NCI-H2107 treated with DMSO at 0.1 percent for 48 hours (cell line): Measurements from ENCODE around the gene LAIR2.
"Not testable (repeated sequence)": the region's sequence is repeated elsewhere in the genome, so short reads cannot be mapped to it uniquely, and the experiment has no call there.

ENCODE experiments used
- DNase-seq: peaks from one replicate; lab custom pipeline; 2025; ENCODE audit not compliant: unreplicated experiment; lab: John Stamatoyannopoulos, UW

Gene LAIR2

DNA sequence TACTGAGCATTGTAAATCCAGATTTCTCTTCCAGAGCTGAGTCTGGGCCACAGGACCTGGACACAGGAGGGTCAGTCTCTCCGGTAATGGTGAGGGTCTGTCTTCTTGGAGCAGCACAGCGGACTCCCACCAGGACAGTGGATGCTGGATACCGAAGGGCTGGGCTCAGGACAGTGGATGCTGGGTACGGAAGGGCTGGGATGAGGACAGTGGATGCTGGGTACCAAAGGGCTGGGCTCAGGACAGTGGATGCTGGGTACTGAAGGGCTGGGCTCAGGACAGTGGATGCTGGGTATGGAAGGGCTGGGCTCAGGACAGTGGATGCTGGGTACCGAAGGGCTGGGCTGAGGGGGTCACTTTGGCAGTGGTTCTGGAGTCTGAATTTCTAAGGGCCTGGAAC lies 9.6 kb upstream of the LAIR2 start:
- DNase-seq: not testable (repeated sequence)

DNA sequence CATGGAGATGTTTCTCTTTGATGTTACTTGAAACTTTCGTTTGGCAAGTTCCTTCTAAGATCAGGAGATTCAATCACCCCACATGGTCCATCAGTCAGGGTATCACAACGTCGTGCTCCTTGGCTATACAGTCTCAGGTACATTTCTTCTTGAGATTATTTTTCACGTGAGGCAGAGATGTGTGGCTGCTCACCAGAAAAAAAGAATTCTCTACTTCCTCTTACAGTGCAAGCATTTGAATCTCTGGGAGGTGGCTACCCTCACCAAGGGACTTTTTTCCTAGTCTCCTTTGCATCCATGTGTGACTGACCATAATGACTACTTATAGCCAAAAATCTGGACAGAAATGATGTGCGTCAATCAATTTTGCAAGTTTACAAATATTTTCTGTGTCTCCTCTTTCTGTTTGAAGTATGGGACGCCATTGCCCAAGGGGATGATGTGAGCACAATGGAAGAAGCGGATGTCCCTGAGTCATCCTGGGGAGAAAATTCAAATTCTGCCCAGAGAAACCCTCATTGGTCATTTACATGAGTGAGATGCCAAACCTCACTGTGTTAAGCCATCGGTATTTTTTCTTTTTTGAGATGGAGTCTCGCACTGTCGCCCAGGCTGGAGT lies 8.6 kb upstream of the LAIR2 start:
- no peak for DNase-seq

DNA sequence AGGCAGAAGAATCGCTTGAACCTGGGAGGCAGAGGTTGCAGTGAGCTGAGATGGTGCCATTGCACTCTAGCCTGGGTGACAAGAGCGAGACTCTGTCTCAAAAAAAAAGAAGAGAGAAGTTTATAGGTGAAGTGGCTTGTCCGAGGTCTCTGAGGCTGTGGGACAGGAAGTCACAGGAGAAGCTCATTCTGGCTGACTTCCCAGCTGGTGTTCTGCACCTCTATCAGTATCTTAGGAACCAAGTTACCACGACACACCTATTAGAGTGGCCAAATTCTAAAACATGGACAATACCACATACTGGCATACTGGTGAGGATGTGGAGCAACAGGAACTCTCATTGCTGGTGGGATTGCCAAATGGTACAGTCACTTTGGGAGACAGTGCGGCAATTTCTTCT lies 7.3 kb upstream of the LAIR2 start:
- not testable (repeated sequence) for DNase-seq

DNA sequence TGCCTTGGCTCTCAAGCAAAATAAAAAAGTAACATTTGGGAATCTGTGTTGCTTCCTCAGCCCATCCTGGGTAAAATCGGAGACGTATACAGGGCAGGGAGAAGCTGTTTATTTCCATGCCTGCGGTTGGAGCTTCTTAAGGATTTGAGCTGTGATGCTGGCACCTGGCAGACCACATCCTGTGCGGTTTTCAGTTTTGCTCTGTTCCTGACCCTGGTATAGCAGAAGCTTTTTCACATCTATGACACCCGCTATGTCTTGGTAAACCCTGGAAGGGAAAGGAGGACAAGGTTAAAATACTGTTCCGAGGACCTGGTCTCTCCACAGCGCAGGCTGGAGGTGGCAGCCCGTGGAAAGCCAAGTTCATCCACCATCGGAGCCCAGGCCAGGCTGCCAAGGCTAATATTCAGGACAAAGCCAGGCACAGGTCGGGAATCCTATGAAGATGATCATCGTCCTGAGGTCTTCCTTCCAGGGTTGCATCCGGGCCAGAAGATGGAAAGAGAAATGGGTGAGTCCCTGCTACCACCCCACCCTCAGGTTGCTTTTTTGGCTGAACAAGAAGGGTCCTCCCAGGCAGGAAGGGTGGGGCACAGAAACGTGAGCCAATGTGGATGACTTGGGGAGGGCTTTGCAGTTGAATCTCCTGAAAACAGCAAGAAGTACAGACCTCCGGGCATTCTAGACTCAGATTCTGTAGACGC lies 4.7 kb upstream of the LAIR2 start:
- not testable (repeated sequence) for DNase-seq

DNA sequence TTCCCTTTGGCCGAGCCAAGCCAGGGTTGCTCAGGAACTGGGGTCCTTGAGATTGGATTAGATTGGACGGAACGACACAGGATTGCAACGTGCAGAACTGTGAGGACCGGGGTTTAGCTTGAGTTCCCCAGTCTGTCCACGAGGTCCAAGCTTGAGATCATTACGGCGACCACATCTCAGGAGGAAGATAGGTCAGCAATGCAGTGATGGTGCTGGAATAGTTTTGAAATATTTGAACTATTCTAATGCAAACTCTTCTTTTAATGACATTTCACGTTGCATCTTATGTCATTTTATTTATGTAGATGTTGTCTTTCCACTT lies 4.2 kb upstream of the LAIR2 start:
- DNase-seq: not testable (repeated sequence)

DNA sequence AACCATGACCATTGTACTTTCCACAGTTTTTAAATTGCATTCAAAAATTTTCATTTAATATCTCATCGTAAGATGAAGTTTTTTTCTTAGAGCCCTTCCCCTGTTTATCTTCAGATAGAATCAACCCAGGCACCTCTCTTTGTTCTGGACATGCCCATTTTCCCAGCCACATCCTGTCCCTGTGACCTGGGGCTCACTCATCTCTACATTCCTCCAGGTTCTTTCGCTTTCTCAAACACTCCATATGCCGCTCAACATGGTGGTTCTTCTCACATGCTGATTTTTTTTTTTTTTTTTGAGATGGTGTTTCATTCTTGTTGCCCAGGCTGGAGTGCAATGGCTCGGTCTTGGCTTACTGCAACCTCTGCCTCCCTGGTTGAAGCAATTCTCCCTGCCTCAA lies 2.9 kb downstream of the LAIR2 start:
- DNase-seq: not testable (repeated sequence)

DNA sequence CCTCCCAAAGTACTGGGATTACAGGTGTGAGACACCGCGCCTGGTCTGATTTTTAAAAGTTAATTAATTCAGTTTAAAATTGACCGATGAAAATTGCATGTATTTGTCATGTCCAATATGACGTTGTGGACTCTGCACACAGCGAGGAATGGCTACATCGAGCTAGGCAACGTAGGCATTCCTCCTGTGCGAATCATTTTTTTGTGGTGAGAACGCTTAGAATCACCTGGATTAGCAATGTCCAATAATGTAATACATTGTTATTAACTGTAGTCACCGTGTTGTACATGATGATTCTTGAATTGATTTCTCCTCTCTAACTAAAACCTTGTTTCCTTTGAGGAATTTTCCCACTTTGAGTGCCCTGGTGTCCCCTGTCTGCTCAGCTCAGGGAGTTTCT lies 3.4 kb downstream of the LAIR2 start:
- no peak for DNase-seq

DNA sequence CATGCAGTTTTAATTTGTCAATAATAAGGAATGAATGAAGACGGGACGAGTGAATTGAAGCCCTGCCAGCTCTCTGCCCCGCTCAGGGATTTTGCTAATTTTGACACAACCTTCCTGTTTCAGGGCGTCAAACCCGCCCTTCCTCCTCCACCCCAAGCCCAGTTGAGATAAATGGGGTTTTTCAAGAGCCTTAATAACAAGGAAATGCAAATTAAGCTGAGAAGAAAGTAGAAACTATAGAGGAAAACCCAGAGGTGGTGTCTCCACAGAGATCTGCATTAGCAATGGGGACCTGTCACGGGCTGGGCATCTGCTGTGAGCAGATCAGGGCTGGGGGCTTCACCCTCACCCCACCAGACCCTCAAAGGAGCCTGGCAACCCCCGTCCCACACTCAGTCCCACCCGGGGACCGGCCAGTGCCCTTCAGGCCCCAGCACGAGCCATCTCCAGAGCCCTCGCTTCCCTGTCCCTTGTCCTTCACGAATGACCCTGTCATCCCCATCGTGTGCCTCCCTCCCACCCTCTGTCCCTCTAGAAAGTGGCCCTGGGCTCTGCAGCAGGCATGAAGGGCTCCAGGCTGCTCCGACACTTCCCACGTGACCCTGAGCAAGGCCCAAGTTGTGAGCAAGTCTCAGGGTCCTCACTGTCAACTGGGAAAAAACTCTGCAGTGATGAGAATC lies 4.5 kb downstream of the LAIR2 start:
- not testable (repeated sequence) for DNase-seq

DNA sequence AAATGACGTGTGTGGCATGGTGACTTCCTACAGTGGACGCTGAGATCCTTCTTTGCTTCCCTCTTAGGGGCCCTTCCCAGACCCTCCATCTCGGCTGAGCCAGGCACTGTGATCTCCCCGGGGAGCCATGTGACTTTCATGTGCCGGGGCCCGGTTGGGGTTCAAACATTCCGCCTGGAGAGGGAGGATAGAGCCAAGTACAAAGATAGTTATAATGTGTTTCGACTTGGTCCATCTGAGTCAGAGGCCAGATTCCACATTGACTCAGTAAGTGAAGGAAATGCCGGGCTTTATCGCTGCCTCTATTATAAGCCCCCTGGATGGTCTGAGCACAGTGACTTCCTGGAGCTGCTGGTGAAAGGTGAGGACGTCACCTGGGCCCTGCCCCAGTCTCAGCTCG lies 5.2 kb downstream of the LAIR2 start:
- DNase-seq: no peak

DNA sequence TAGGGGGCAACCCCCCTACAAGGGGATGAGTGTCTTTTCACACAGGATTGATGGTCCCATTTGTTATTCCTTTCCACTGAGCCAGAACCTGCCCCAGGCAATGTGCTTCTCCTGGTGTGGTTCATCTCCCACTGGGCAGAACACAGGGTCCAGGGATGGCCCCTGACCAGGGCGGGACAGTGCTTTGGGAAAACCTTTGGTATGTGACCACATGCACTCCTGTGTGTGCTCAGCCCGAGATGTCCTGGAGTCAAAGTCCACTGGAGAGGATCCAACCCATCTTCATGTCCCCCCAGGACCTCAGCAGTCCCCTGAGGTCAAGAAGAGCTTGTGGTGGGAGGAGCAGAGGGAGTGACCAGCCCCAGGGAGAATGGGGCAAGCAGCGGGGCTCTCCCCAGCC lies 5.9 kb downstream of the LAIR2 start:
- DNase-seq: not testable (repeated sequence)

DNA sequence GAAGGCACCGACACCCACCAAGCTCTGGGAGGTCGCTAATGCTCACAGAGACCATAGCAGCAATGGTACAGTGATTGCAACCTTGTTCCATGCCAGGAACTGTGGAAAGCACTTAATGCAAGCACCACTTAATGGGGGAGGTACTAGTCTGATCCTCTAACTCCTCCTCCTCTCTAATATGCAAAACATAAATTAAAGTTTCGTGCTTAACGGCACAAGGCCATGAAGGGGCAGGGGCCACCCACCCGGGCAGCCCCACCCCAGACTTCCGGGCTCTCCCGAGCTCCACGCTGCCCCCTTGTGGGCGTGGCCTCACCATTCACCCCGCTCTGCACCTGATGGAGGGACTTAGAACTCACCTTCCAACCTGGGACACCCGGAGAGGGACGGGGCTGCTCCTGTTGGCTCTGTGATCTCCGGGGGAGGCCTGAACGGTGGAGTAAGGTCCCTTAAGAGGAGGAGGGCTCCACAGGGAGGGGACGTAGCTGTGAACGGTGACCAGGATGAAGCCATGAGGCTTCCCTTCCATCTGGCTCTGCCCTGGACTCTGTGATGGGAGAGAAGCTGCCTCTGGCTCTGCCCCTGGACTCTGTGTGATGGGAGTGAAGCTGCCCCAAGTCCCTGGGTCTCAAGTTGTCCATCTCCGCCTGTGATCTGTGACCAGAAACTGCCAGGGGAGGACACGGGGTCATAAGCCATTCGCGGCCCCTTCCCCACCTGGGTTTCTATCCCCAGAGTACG lies 6.7 kb downstream of the LAIR2 start:
- not testable (repeated sequence) for DNase-seq

DNA sequence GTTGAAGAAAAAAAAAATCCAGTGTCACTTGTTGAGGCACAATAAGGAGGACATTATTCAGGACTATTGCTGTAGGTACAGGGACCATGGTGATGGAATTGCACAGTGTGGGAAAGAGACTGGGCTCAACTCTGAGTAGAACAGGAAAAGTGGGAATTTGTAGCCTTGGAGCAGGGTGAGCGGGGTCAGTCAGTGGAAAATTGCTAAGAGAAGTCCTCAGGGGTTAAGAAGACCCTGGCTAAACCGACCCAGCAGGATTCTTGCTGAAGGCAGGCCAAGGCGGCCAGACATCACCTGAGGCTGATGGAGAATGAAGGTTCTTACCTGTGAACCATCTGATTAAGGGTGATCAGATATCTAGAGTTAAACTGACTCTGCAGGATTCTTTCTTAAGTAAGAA lies 12.5 kb downstream of the LAIR2 start:
- no peak for DNase-seq

DNA sequence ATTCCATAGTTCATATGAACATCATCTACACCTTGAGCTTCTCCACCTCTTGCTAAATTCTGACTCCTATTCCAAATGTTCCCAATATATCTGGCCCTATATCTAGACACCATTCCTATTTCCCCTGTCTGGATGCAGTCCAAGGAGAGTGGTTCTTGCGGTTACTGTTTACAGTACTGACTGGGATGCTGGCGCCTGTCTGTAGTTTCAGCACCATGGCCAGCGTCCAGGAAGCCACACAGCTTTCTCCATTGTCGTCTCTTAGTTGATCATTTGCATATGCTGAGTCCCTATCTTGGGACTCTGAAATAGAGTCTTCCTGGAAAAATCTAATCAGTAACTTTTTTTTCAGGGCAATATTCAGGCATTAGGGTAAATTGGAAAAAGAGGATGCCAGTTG lies 14.9 kb downstream of the LAIR2 start:
- DNase-seq: peak; percentile 37

DNA sequence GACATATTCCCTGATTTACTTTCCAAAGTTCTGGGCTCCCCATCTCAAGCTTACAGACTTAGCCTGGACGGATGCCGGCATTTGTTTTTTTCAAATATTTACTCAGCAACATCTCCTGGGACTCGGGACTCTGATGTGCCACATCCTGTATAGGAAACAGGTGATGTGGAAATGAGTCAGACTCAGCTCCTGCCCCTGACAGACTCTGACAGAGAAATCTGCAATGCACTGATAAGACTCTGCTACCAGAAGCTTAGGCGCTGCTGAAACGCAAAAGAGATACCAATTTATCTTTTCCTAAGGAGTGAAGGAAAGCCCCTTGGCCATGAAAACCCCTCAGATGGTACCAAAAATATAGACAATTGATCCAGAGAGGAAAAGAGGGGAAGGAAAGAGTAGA lies 16.2 kb downstream of the LAIR2 start:
- DNase-seq: peak; percentile 10

DNA sequence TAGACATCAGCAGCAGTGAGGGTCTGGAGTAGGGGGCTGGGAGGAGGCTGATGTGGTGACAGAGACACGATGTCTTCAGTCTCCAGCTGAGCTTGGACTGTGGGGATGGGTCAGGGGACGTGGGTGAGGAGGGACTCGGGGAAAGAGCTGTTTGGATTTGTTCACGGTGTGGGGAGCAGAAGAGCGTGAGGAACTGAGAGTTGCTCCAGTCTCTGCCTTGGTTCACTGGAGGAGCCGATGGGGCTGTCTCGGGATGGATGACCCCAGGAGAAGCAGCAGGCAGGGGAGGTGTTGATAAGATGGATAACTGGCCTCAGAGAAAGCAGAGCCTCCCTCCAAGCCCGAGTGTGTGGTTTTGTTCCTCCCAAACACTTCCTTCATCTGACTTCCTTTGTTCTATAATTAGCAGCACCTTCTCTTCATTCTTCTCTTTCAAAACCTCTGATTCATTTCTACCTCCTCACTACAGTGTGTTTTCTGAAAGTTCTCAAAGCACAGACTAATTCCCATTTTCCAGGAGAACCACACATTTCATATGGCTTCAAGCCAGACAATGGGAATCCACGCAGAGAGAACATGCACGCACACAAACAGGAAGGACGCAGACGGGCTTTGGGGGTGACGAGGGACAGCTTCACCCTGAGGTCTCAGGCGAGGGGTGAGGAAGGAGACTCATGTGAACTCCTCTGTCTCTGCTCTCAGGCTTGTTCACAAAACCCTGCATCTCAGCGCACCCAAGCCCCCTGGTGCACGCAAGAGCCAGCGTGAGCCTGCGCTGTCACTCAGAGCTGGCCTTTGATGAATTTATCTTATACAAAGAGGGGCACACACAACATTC lies 18.6 kb downstream of the LAIR2 start:
- no peak for DNase-seq

DNA sequence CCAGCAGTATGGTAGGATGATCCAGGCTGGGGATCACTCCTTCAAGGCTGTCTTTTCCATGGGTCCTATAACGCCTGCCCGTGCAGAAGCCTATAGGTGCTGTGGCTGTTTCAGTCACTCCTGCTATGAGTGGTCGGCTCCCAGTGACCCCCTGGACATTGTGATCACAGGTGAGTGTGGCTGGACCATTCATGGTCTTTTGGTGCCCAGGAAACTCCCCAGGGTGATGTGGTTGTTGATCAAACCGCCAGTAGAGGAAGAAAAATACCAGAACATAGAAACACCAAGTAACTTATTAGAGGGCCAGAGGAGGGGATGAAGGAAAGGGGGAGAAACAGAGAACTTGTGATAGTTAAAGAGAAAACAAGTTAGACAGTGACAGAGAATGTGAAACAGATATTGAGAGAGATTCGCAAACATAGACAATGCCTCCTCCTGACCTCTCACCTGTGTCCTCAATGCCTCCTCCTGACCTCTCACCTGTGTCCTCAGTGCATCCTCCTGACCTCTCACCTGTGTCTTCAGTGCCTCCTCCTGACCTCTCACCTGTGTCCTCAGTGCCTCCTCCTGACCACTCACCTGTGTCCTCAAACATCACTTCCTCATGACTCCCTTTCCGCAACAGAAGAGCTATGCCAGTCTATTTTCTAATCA lies 19.4 kb downstream of the LAIR2 start:
- DNase-seq: no peak

DNA sequence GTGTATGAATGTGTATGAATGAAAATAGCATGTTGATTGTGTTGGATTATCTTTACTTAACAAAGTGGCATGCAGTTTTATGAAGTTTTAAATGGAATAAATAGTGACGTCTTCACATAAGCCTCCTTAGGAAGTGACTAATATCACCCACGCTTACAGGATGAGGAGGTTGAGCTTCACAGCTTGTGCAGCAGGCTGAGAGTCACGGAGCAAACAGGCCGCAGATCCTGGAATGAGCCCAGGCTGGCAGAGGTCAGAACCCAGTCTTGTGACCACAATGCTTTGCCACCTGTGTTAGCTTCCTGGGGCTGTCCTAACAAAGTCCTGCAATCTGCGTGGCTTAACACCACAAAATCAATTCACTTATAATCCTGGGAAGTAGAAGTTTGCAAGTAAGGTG lies 20.8 kb downstream of the LAIR2 start:
- no peak for DNase-seq

DNA sequence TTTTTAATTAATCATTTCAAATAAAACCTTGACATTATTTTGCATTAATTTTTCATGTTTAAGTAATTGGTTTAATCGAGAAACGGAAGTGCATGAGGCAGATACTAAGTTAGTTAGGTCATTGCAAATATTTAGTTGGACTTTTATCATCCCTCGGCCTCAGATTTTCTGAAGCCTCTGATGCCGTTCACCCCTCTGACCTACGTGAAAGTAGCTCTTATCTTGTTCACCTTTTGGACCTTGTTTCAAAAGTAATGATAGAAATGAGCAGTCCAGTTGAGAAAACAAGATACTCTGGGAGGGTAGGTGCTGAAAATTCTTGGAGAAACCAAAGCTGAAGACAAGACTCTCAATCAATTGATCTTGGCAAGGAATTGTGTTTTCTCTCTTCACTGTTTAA lies 23.0 kb downstream of the LAIR2 start:
- DNase-seq: no peak

DNA sequence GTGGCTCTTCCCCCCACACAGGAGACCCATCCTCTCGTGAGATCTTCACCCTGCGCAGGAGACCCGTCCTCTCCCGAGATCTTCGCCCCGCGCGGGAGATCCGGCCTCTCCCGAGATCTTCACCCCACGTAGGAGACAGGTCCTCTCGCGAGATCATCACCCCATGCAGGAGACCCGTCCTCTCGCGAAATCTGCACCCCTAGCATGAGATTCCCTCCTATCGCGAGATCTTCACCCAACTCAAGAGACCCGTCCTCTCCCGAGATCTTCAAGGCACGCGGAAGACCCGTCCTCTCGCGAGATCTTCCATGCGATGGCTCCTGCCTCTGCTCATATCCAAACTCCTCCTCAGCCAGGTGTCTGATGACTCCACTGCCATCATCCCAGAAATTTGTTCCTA lies 24.3 kb downstream of the LAIR2 start:
- DNase-seq: no peak

DNA sequence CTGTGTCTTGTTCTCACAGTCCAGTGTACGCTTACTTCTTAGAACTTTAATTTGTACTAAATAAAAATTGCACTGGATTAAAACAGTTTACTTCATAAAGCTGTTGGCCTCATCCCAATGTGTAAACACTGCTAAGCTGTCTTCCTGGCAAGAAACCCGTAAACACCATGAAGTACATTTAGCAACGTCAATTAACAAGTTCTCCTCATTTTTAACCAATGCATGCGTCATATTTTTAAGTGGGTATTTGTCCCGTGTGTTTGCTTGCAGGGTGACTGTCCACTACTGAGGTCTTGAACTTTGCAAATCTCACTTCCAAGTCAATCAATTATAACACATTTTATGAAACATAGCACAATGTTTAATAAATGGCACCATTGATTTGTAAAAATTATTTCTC lies 28.2 kb downstream of the LAIR2 start:
- no peak for DNase-seq
